Liver (tissue), 3 donors: ENCODE data around the gene DNAJC2.

Experiments
- CTCF ChIP-seq: fragments of 150-350 bp; IDR thresholded peaks from 2 replicates; pipeline ENCODE4 v1.5.1; 2017; ENCODE audit warnings: improper control_type of control experiment, low read depth, low read length; ENCODE audit not compliant: missing input control
- RXRA ChIP-seq, 2 donors: IDR thresholded peaks; 2 replicates each; pipeline ENCODE4 v1.6.1; 2017 to 2018; ENCODE audit warnings: antibody characterized with exemption in 2 of 2, mild to moderate bottlenecking in 1 of 2
- TAF1 ChIP-seq: conservative IDR thresholded peaks from 2 replicates; pipeline ENCODE4 v1.6.1; 2016; ENCODE audit warnings: antibody characterized with exemption, mild to moderate bottlenecking
- donor health status: healthy.
- donor health status: healthy.

- TF ChIP-seq CTCF (no peak), TAF1 (no peak), RXRA (IDR thresholded peaks at IDR 0.05) (no peak)
These were observed 662 bp downstream of the DNAJC2 start for GRCh38 chr7:103343758-103344452.
